ENCODE data around the gene BTBD18.

Gene BTBD18

GRCh38 chr11:57752954-57753353 lies 1.3 kb upstream of the BTBD18 start:
- ChIA-PET POLR2A (interaction anchor here (2.9 kb wide), 1 partner anchor 11 kb away, joined by 12 read pairs; the partner anchor contains the start of gene SELENOH), CTCF (interaction anchor here (2.2 kb wide), 1 partner anchor 48 kb away, joined by 33 read pairs; no protein-coding TSS in a partner anchor)
- TF ChIP-seq HDGF (IDR thresholded peaks at IDR 0.05; ENCODE audit: borderline replicate concordance) (no peak), FOXK2 (IDR thresholded peaks at IDR 0.05) (no peak), BHLHE40 (IDR thresholded peaks at IDR 0.05; ENCODE audit: borderline replicate concordance) (no peak), L3MBTL2 (conservative IDR thresholded peaks at IDR 0.05) (no peak), SUZ12 (IDR thresholded peaks at IDR 0.05) (no peak), PKNOX1 (IDR thresholded peaks at IDR 0.05) (no peak), FOXM1 (IDR thresholded peaks at IDR 0.05; ENCODE audit: borderline replicate concordance) (no peak), TARDBP (IDR thresholded peaks at IDR 0.05) (no peak), NFRKB (IDR thresholded peaks at IDR 0.05) (no peak), ELF4 (IDR thresholded peaks at IDR 0.05) (no peak), LEF1 (IDR thresholded peaks at IDR 0.05; ENCODE audit: borderline replicate concordance) (no peak), SP1 (IDR thresholded peaks at IDR 0.05) (no peak), ZNF384 (IDR thresholded peaks at IDR 0.05) (no peak), FOXA1 (IDR thresholded peaks at IDR 0.05) (no peak), ARNT (IDR thresholded peaks at IDR 0.05) (no peak), CTBP1 (IDR thresholded peaks at IDR 0.05; ENCODE audit: borderline replicate concordance) (no peak)
- DNase-seq (ENCODE audit: extremely low spot score): no peak

DNA sequence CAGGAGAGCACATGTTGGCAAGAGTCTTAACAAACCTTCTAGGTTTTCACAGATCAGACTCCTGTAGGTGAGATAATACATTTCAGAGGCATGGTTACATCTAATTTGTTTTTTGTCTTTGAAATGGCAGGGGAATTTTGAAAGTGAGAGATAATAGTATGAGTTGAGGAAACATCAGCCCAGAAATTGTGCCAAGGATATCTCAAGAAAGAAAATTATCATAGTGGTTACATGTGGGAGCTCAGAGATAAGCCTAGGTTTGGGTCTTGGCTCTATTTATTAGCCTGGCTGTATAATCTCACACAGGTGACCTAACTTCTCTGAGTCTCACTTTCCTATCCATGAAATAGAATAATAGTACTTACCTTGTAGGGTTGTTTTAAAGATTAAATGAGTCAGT lies 443 bp downstream of the BTBD18 start:
- ChIA-PET POLR2A (interaction anchor here (1.4 to 2.9 kb wide), 3 partner anchors 9 to 39 kb away, joined by 4 to 12 read pairs (median 7); partner anchors contain the start of genes CTNND1, MED19, SELENOH and TMX2), CTCF (interaction anchor here (0.9 to 2.3 kb wide), 4 partner anchors 9 to 50 kb away, joined by 3 to 33 read pairs (median 8); partner anchors contain the start of genes CTNND1 and SELENOH)
- TF ChIP-seq PKNOX1 (IDR thresholded peaks at IDR 0.05): no peak
- no peak for TF ChIP-seq FOXM1 (IDR thresholded peaks at IDR 0.05; ENCODE audit: borderline replicate concordance)
- TF ChIP-seq TARDBP (IDR thresholded peaks at IDR 0.05): no peak
- TF ChIP-seq SUZ12 (IDR thresholded peaks at IDR 0.05): no peak
- DNase-seq (ENCODE audit: extremely low spot score): no peak

DNA sequence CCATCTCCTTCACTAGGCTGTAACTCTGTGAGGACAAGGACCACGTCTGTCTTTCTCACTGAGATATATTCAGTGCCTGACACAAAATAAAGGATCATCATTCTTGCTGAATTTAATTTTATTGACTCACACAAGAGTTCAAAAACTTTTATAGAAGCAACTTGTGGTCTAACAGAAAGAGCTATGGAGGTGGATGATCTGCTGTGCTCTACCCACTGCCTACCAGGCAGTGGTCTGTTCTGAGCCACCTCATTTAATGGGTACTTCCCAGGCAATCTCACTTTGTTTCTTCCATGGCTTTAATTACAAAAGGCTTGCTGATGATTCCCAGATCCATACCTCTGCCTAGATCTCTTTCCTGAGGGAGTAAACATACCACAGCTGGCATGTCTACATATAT lies 4.7 kb downstream of the BTBD18 start:
- TF ChIP-seq ZNF384 (IDR thresholded peaks at IDR 0.05): no peak
- no peak for TF ChIP-seq BHLHE40 (IDR thresholded peaks at IDR 0.05; ENCODE audit: borderline replicate concordance)
- no peak for TF ChIP-seq TARDBP (IDR thresholded peaks at IDR 0.05)
- TF ChIP-seq HDGF (IDR thresholded peaks at IDR 0.05; ENCODE audit: borderline replicate concordance): no peak
- ChIA-PET CTCF (interaction anchor here (0.6 kb wide), 2 partner anchors 59 to 416 kb away, joined by 4 read pairs; no protein-coding TSS in a partner anchor), POLR2A (interaction anchor here (1.5 kb wide), 1 partner anchor 14 kb away, joined by 4 read pairs; the partner anchor contains the start of gene CTNND1)
- no peak for DNase-seq (ENCODE audit: extremely low spot score)

- POLR2A ChIA-PET: interaction anchor here (1.6 kb wide), 1 partner anchor 33 kb away, joined by 4 read pairs; the partner anchor contains the start of genes MED19 and TMX2
- CTCF ChIA-PET: no interaction called here
Measured at GRCh38 chr11:57745206-57745605, 6.4 kb downstream of the BTBD18 start.

GRCh38 chr11:57744357-57744756 lies 7.3 kb downstream of the BTBD18 start:
- POLR2A ChIA-PET: interaction anchor here (1.1 to 1.6 kb wide), 2 partner anchors 32 to 34 kb away, joined by 4 read pairs; partner anchors contain the start of genes MED19 and TMX2
- TF ChIP-seq NFRKB (IDR thresholded peaks at IDR 0.05) (no peak), ARNT (IDR thresholded peaks at IDR 0.05) (no peak), FOXA1 (IDR thresholded peaks at IDR 0.05) (no peak), L3MBTL2 (conservative IDR thresholded peaks at IDR 0.05) (no peak), BHLHE40 (IDR thresholded peaks at IDR 0.05; ENCODE audit: borderline replicate concordance) (no peak), HDGF (IDR thresholded peaks at IDR 0.05; ENCODE audit: borderline replicate concordance) (no peak), ZNF384 (IDR thresholded peaks at IDR 0.05) (no peak), LEF1 (IDR thresholded peaks at IDR 0.05; ENCODE audit: borderline replicate concordance) (no peak), ELF4 (IDR thresholded peaks at IDR 0.05) (no peak), TARDBP (IDR thresholded peaks at IDR 0.05) (no peak), FOXK2 (IDR thresholded peaks at IDR 0.05) (no peak), PKNOX1 (IDR thresholded peaks at IDR 0.05) (no peak)
- CTCF ChIA-PET: interaction anchor here (1.2 kb wide), 1 partner anchor 56 kb away, joined by 3 read pairs; no protein-coding TSS in a partner anchor
- no peak for DNase-seq (ENCODE audit: extremely low spot score)

More at GRCh38 chr11:57745206-57745605, 6.4 kb downstream of the BTBD18 start:
- no peak for DNase-seq (ENCODE audit: extremely low spot score)
- TF ChIP-seq BHLHE40 (IDR thresholded peaks at IDR 0.05; ENCODE audit: borderline replicate concordance) (no peak), NFRKB (IDR thresholded peaks at IDR 0.05) (no peak), HDGF (IDR thresholded peaks at IDR 0.05; ENCODE audit: borderline replicate concordance) (no peak)

GRCh38 chr11:57742087-57742452 lies 9.5 kb downstream of the BTBD18 start:
- DNase-seq (ENCODE audit: extremely low spot score): no peak
- ChIA-PET POLR2A (interaction anchor here (1.1 to 2.4 kb wide), 14 partner anchors 9 to 84 kb away, joined by 3 to 20 read pairs (median 7); partner anchors contain the start of genes BTBD18, CTNND1, MED19 and TMX2), CTCF (interaction anchor here (0.6 to 1.8 kb wide), 2 partner anchors 9 to 39 kb away, joined by 4 to 6 read pairs; partner anchors contain the start of gene BTBD18)
- TF ChIP-seq SUZ12 (IDR thresholded peaks at IDR 0.05) (no peak), PKNOX1 (IDR thresholded peaks at IDR 0.05) (no peak), FOXM1 (IDR thresholded peaks at IDR 0.05; ENCODE audit: borderline replicate concordance) (no peak), ARNT (IDR thresholded peaks at IDR 0.05) (no peak), LEF1 (IDR thresholded peaks at IDR 0.05; ENCODE audit: borderline replicate concordance) (no peak), L3MBTL2 (conservative IDR thresholded peaks at IDR 0.05) (no peak), FOXK2 (IDR thresholded peaks at IDR 0.05) (no peak), ZNF384 (IDR thresholded peaks at IDR 0.05) (no peak), ELF4 (IDR thresholded peaks at IDR 0.05) (no peak), NFRKB (IDR thresholded peaks at IDR 0.05) (no peak), FOXA1 (IDR thresholded peaks at IDR 0.05) (no peak), SP1 (IDR thresholded peaks at IDR 0.05) (no peak), TARDBP (IDR thresholded peaks at IDR 0.05) (no peak), BHLHE40 (IDR thresholded peaks at IDR 0.05; ENCODE audit: borderline replicate concordance) (no peak), HDGF (IDR thresholded peaks at IDR 0.05; ENCODE audit: borderline replicate concordance) (no peak), CTBP1 (IDR thresholded peaks at IDR 0.05; ENCODE audit: borderline replicate concordance) (no peak)

Data from HEK293T (cell line).